Measurements from ENCODE around the gene IMMT. TPM values are rescaled to one million over a fixed set of nuclear protein-coding genes. Genes with fewer than 3 reads are reported as not detected.

The IMMT gene
- total and polyA plus RNA-seq, 2 of the 8 experiments (the other 6 are each of a cell fraction or from before 2014, with no cell fraction given), result 37.7 to 103 TPM

GRCh38 chr2:86234563-86235131, 39.4 kb upstream of the IMMT start:
- H3K79me2 ChIP-seq (ENCODE audit: control insufficient read depth in 1 of 2, insufficient read depth in 2 of 2, low read length in 2 of 2), result no peaks in the 10 kb centered on the region
- no peak overlapping the region for H2AFZ ChIP-seq (ENCODE audit: low read length)
- ChIA-PET POLR2A (ENCODE audit: partially characterized antibody) (no interaction called here), CTCF (ENCODE audit: partially characterized antibody) (interaction anchor here (0.5 to 1.9 kb wide), 5 partner anchors 10 to 61 kb away, joined by 3 to 10 read pairs (median 5); no protein-coding TSS in a partner anchor)
- no peak overlapping the region for H3K4ac ChIP-seq (replicated peaks; ENCODE audit: insufficient read length, low read depth, low read length)
- DNase-seq (ENCODE audit: low read depth in 1 of 2, low spot score in 2 of 2), result no peak
- no peaks in the 10 kb centered on the region for H3K9me3 ChIP-seq (ENCODE audit: insufficient read depth in 2 of 2, low read depth in 1 of 2, low read length in 1 of 2)
- H3K23ac ChIP-seq (ENCODE audit: insufficient read length), result no peak overlapping the region
- H2BK20ac ChIP-seq (ENCODE audit: low read length), result no peak overlapping the region
- no peaks in the 10 kb centered on the region; a peak in 2 of 7 replicates for H3K4me1 ChIP-seq (replicated peaks in 1 of 4; ENCODE audit: control insufficient read depth in 3 of 4, insufficient read depth in 4 of 4, low read length in 3 of 4)
- TF ChIP-seq CHD1 (IDR thresholded peaks at IDR 0.05; ENCODE audit: low read depth, low read length) (no peak), EGR1 (IDR thresholded peaks at IDR 0.05; ENCODE audit: borderline replicate concordance, low read depth, low read length) (no peak), CEBPB (IDR thresholded peaks at IDR 0.05; ENCODE audit: low read depth, low read length) (no peak), NANOG (IDR thresholded peaks at IDR 0.05; ENCODE audit: insufficient read depth, low read depth, low read length, poor library complexity, severe bottlenecking) (no peak), ZNF274 (IDR thresholded peaks at IDR 0.05; ENCODE audit: borderline replicate concordance, extremely low read depth, low read length) (no peak), SIN3A (conservative IDR thresholded peaks at IDR 0.05 in 1 of 2, IDR thresholded peaks at IDR 0.05 in 1 of 2; ENCODE audit: low read depth in 1 of 2, low read length in 2 of 2) (no peak), BRCA1 (IDR thresholded peaks at IDR 0.05; ENCODE audit: low read depth, low read length) (no peak), SIRT6 (IDR thresholded peaks at IDR 0.05; ENCODE audit: low read length) (no peak), MAX (IDR thresholded peaks at IDR 0.05) (no peak), CBX5 (IDR thresholded peaks at IDR 0.05; ENCODE audit: low read depth, low read length) (no peak), KDM5A (IDR thresholded peaks at IDR 0.05; ENCODE audit: low read length) (no peak)
- H4K8ac ChIP-seq (ENCODE audit: extremely low read depth, insufficient read depth, low read length), result no peak overlapping the region
- no peak overlapping the region for H3K18ac ChIP-seq (ENCODE audit: extremely low read depth, low read length)
- H3K79me1 ChIP-seq (ENCODE audit: low read depth, low read length), result no peaks in the 10 kb centered on the region
- H3K23me2 ChIP-seq (ENCODE audit: low read depth, low read length), result no peaks in the 10 kb centered on the region
- 84% methylated on average over 3 of the region's 3 CpGs; no CpG with 5 or more reads in 1 of the 2 experiments for WGBS, 2 experiments (ENCODE audit: extremely low coverage in 1 of 2, insufficient coverage in 1 of 2, insufficient read length in 1 of 2, insufficient replicate concordance in 2 of 2, low coverage in 1 of 2, low lambda C conversion rate in 2 of 2, missing lambda C conversion rate in 1 of 2)
- H3K4me3 ChIP-seq (ENCODE audit: extremely low read depth in 1 of 4, insufficient read depth in 2 of 4, low read depth in 3 of 4, low read length in 4 of 4), result no peak overlapping the region
- no peak overlapping the region for H2BK12ac ChIP-seq (ENCODE audit: low read depth, low read length)
- H4K91ac ChIP-seq (replicated peaks; ENCODE audit: insufficient read length, low read length), result no peak overlapping the region
- H2AK5ac ChIP-seq (ENCODE audit: low read depth, low read length), result no peak overlapping the region
- no peak overlapping the region for H3K56ac ChIP-seq (replicated peaks; ENCODE audit: insufficient read length, low read depth, low read length)
- H2BK120ac ChIP-seq (replicated peaks; ENCODE audit: low read depth, low read length), result no peak overlapping the region
- no peak overlapping the region for H2BK5ac ChIP-seq (ENCODE audit: low read depth, low read length)
- FAIRE-seq, result no peak
- no peak overlapping the region for H3K14ac ChIP-seq (ENCODE audit: insufficient read length)
- H2BK15ac ChIP-seq (ENCODE audit: low read length), result no peak overlapping the region
- no peak overlapping the region for H3K4me2 ChIP-seq (ENCODE audit: insufficient read depth in 1 of 2, low read depth in 2 of 2, low read length in 2 of 2)
- H3K36me3 ChIP-seq (ENCODE audit: control insufficient read depth in 2 of 4, insufficient read depth in 4 of 4, low read length in 3 of 4), result no peaks in the 10 kb centered on the region
- H4K5ac ChIP-seq (ENCODE audit: insufficient read length, low read depth, low read length), result no peak overlapping the region
- H3K9ac ChIP-seq (replicated peaks in 1 of 4; ENCODE audit: extremely low read depth in 1 of 4, low read depth in 3 of 4, low read length in 3 of 4), result no peak overlapping the region
- H3K27me3 ChIP-seq (replicated peaks in 1 of 4; ENCODE audit: control insufficient read depth in 3 of 4, extremely low read depth in 1 of 4, insufficient read depth in 3 of 4, low read length in 3 of 4), result no peaks in the 10 kb centered on the region
- no peak overlapping the region for H3K27ac ChIP-seq (ENCODE audit: low read depth, low read length)
- no peaks in the 10 kb centered on the region for H4K20me1 ChIP-seq (replicated peaks in 1 of 2; ENCODE audit: control insufficient read depth in 1 of 2, insufficient read depth in 2 of 2, low read length in 2 of 2)

Measured in H1 (cell line).